ENCODE data around the gene SUN2.

The SUN2 gene

DNA sequence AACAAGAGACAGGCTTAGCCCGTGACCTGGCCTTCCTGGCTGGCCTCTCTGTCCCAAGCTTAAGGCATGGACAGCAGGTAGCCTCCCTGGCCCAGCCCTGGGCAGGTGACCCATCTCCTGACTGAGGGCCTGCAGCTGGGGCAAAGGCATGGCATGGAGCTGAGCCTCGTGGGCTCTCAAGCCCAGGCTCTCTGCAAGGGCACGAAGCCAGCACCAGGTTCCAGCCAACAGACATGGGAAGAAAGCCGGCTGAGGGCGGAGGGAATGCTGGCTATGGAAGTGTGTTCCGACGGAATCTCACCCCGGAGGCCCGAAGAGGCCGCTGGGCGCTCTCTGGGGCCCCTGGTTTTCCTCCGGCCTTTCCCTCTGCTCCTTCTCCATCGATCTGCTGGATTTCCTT, 25.2 kb upstream of the SUN2 start:
- FAIRE-seq = no peak

DNA sequence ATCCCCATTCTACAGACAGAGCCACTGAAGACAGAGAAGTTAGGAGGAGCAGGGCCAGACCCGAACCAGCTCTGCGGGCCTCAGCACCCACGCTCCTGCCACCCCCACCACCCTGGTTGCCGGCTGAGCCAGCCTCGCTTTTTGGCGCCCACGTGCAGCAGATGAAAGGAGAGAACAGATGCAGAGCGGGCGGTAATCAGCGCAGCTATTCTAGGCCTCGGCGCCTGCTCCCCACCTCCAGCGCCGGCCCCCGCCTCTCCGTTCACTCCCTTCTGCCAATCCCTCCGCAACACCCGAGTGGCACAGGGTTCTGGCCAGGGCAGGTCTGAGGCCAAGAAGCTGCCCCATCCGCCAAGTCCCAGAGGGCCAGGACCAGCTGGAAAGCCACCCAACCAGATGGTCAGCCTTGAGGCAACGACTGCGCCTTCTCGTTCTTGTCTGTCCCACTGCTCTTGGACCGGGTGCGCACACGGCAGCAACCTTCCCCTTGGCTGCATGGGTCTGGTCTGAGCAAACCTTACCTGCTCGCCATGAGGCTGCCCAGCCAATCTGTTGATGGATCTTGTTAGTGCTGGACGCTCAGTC, 21.4 kb upstream of the SUN2 start:
- FAIRE-seq = no peak
- no peak for DNase-seq (ENCODE audit: low spot score)

More for the DNA sequence above, 25.2 kb upstream of the SUN2 start:
- no peak for DNase-seq (ENCODE audit: low spot score)

DNA sequence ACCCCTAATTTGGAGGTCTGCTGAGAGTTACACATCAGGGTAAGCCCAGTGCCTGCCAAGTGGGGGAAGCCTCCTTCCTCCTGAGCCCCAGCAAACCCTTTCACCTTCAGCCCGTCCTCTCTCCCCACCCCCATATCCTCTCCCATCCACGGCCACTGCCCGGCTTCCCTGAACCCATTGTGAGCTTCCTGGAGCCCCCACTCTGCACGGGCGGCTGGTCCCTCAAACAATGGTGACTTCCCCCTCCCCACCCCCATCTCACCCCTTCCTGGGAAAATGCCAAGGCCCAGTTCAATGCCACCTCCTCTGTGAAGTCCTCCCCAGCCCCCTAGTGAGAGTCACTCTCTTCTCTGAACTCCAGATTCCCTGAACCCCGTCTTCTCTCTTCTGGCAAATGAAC, 20.3 kb upstream of the SUN2 start:
- FAIRE-seq (no peak), DNase-seq (ENCODE audit: low spot score) (no peak)

DNA sequence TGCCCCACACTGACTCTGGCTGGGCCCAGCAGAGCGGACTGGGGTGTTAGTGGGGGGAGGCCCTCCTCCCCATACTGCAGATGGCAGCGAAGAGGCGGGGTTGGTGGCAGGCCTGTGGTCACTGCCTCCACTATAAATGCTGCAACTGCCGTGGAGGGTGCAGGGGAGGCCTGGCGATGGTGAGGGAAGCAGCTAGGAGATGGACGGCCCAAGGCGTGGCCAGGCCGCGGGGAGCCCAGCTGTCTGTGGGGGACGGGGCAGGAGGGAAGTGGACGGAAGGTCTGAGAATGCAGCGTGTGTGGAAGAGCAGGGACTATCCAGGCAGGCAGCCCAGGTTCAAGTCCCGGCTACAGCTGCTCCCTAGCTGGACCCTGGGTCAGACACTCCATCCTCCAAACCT, 19.9 kb upstream of the SUN2 start:
- FAIRE-seq = no peak
- DNase-seq (ENCODE audit: low spot score) = no peak

DNA sequence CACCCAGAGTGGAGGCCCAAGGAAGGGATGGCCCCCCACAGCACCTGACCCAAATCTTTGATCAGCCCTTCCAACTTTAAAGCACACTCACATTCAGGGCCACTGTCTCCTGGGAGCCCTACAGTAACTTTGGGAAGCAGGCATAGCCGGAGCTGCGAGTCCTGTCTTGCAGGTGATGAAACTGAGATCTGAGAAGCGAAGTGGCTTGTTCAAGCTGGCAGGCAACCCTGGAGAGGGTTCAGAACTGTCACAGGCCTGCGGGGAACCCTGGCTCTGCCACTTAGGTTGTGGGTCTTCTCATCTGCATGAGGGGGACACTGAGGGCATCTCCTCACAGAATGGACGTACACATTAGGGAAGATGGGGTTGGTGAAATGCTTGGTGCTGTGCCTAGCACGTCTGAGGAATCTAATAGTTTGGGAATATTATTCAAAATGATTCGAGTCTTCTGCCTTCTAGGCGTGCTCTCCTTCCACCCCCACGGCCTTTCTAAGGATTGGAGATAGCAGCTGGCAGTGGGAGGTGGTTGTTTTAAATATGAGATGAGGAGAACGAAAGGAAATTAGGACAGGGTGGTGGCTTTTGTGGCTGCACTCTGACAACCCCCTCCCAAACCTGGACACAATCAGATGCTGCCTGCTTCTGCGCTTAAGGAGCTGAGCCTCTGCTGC, 18.8 kb upstream of the SUN2 start:
- no peak for DNase-seq (ENCODE audit: low spot score)
- FAIRE-seq = no peak

DNA sequence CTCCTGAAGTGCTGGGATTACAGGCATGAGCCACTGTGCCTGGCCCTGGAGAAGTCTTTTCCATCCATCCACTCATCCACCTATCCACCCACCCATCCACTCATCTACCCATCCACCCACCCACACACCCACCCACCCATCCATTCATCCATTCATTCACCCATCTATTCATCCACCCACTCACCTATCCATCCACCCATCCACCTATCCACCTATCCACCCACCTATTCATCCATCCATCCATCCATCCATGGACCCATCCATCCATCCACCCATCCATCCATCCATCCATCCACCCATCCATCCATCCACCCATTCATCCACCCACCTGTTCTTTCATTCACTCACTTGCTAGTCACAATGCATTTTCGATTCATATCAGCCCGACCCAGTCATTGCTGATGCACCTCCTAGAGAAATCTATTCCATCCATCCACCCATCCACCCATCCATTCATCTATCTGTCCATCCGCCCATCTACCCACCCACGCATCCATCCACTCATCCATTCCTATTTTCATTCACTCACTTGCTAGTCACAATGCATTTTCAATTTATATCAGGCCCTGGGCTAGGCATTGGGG, 17.7 kb upstream of the SUN2 start:
- no peak for FAIRE-seq
- no peak for DNase-seq (ENCODE audit: low spot score)

DNA sequence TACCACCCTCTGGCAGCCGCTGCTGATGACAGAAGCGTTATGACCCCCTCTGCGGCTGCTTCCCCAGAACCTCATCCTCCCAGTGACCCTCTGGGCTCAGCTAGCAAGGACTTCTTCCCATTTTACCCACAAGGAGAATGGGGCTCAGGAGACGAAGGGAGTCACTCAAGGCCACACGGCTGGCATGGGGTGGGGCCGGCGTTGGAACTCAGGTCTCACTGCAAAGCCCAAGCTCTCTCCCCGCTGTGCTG, 16.8 kb upstream of the SUN2 start:
- DNase-seq (ENCODE audit: low spot score) (no peak), FAIRE-seq (no peak)

DNA sequence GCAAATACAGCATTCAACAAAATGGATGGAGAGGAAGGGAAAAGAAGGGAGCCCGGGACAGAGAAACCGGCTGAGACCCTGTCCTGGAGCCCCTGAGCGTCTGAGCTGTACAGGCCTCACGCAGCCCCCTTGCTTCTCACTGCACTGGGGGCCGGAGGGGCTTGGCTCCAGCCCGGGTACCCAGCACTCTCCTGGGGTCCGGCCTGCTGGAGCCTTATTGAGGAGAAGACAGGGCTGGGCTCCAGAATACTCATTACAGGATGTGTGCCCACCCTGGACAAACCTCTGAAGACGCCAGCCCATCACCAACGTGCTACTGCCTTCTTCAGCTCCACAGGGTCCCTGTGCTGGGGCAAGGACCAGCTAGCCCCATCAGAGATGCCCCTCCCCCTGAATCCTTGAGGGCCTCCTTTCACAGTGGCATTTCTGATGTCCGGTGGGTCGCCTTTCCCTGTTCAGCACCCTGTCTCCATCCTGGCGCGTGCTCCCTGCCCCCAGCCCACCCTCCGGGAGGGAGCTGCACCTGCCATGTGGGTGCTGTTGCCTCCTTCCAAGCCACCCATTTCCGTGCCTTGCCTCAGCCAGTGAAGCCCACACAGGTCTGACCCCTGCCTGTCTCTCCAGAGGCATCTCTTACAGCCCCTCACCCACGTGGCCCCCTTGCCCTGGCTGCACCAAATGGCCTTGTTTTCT, 14.6 kb upstream of the SUN2 start:
- DNase-seq (ENCODE audit: low spot score) (no peak), FAIRE-seq (no peak)

DNA sequence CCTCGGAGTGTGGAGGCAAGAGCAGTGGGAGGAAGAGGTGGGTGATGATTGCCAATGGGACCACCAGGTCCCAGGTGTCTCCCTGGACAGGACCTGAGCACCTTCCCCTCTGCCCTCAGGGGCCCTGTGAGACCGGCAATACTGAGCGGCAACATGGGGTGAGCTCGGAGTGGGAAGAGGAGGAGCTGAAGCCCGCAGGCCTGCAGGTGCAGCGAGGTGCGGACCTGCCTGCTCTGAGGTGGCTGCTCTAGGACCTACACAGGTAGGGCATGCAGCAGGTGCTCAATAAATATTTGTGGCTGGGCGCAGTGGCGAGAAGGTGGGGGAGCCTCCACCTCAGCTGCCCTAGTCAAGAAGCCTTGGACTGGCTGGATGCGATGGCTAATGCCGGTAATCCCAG, 12.2 kb upstream of the SUN2 start:
- DNase-seq (ENCODE audit: low spot score) (no peak), FAIRE-seq (no peak)

DNA sequence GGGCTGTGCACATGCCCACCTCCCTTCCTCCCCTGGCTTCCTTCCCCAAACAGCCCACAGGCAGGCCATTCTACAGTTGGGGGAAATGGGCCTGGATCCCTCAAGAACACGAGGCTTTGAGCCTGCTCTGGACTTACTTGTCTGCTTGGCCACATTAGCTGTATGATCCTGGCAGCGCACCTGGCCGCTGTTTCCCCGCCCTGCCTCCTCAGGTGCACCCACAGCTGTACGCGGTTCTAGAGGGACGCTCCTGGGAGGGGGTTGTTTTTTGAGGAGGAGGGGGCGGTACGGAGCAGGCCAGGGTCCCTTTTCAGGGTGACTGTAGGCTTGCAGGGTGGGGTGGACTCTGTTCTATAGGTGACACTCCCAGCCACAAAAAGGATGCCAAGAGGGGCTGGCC, 11.5 kb upstream of the SUN2 start:
- FAIRE-seq (no peak), DNase-seq (ENCODE audit: low spot score) (no peak)

DNA sequence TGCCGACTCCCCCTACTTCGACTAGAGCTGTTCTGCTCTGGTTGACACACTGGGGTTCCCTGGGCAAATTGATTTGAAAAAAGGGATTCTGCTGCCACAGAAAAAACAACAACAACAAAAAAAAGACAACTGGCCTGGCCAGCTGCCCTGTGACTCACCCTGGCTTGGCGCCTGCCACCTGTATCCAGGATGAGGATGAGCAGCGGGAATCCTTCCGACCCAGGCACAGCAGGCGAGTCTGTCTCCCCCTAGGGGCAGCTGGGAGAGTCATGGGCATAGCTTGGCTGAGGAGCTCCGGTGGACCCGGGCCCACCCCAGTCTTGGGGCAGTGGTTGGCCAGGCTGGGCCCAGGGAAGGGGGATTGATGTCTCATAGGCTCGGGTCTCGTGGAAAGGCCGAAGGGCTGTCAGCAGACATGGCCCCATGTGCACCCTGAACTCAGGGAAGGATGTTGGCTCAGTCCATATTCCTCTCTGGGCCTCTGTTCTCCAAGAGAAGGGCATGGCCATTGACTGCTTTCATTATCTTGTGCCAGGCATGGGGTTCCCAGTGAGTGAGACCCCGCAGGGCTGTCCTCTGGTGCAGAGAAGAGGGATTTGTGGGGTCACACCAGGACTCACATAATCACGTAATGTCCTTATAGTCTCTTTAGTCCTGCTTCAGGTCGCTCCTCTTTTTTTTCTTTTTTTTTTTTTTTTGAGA, 10.4 kb upstream of the SUN2 start:
- no peak for FAIRE-seq
- peak; percentile 57 for DNase-seq (ENCODE audit: low spot score)

DNA sequence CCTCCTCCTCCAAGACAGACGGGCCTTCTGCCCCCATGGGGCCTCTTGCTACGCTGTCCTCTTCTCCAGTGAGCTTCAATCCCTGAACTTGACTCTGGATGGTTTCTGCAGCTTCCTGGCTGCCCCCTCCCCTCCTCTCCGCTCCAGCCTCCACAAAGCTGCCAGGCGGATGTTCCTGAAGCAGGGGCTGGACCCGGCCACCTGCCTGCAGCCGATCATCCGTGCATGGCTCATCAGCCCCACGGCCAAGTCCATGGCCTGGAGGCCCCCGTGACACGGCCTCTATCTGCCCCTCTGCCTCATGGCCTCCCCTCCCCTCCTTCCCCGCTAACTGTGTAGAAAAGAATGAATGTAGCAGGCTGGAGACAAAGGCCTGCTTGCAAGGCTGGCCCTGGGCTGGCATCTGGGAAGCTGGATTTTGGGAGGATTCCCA, 6.8 kb upstream of the SUN2 start:
- DNase-seq (ENCODE audit: low spot score) = no peak
- FAIRE-seq = no peak

DNA sequence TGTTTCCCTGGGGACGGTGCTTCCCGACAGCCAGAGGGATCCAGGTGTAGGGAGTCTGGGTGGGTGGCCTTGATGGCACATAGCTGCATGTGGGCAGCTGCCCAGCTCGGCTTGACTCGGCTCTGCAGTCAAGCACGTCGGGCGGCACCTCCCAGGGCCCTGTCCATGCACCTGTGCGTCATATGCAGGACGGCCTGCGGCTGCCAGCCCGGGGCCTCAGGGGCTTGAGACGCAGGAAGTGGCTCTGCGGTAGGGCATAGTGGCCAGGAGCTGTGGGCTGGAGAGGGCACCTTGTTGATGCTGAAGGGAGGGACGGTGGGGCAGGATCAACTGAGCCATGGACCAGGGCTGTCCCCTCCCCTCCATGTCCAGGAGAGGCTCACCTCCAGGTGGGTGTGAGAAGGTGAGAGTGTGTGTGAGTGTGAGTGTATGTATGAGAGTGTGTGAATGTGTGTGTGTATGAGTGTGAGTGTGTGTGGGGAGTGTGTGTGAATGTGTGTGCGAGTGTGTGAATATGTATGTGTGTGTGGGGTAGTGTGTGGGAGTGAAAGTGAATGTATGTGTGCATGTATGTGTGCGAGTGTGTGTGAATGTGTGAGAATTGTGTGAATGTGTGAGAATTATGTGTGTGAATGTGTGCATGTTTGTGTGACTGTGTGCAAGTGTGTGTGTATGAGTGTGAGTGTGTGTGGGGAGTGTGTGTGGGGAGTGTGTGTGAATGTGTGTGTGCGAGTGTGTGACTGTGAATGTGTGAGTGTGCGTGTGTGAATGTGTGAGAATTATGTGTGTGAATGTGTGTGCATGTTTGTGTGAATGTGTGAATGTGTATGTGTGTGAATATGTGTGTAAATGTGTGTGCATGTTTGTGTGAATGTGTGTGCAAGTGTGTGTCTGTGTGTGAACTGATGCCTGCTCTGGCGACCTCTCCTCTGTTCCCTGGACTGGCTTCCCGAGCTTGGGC, 5.7 kb upstream of the SUN2 start:
- DNase-seq (ENCODE audit: low spot score) (no peak), FAIRE-seq (no peak)

DNA sequence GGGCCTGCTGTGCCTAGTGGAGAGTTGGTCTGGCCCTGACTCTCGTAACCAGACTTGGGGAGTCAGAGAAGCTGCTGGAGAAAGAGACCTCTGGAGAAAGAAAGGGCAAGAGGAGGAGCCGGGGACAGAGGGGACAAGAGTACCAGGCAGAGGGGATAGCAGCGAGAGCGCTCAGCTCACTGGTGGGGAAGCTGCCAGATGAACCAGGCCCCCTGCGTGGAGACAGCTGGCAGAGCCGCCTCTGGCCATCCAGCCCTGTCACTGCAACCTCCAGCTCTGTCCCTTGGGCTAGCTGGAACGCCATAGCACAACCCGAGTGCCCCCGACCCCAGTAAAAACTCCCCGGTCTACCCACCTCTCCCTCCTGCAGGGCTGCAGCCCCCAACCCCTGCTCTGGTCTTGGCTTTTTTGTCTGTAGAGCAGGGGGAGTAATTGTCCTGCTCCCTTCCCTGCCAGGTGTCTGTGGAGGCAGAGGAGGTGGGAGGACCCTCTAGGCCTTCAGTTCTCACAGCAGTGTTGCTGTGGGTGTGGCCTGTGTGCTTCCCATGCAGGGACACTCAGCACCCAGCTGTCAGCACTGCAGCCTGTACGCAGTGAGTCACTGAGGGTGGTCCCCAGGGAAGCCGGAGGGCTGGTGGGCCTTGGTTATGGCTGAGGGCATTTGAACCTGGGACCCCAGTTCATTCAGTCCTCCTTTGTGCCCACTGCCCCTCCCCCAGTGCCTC, 4.8 kb upstream of the SUN2 start:
- DNase-seq (ENCODE audit: low spot score) (no peak), FAIRE-seq (no peak)

DNA sequence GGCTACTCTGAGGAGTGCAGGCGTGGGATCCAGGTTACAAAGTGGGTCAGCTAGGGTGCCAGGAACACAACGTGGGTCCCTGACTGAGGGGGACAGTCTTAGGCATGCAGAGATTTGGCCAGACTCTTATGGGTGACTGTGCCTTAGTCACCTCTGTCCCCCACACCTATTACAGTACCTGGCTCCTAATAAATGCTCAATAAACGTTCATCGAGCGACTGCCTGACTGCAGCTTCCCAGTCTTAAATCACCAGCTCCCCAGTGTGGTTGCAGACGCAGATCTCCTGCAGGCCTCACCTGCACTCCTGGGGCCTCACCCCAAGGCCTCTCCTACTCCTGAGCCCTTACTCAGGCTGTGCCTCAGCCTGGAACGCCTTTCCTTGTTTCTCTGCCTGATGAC, 3.2 kb upstream of the SUN2 start:
- no peak for FAIRE-seq
- DNase-seq (ENCODE audit: low spot score) = no peak

DNA sequence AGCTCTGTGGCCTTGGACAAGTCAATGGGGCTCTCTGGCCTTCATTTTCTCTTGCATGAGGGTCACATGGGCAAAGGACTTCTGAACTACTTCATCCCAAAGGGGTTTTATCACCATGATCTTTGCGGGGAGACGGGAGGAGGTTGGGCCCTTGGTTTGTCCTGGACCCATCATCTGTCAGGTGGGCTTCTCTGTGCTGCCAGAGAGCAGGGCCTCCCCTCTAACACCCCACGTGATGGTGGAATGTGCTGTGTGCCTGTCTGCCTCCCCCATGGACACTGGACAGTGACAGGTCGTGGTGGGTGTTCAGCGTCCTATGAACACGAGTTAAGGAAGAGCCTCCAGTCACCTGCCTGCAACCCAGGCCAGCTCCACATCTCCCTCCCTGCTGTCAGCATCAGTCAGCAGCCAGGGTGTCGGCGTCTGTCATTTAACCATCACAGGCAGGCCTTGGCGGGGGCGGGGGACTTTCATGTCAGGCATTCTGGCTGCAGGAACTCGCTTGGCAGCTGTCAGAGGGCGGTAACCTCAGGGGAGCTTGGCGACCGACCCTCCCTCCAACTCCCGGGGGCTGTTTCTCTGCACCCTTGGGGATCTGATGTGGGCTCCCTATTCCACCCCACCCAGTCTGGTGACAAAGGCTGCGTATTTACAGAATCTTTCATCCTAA, 2.6 kb upstream of the SUN2 start:
- FAIRE-seq = no peak
- no peak for DNase-seq (ENCODE audit: low spot score)

DNA sequence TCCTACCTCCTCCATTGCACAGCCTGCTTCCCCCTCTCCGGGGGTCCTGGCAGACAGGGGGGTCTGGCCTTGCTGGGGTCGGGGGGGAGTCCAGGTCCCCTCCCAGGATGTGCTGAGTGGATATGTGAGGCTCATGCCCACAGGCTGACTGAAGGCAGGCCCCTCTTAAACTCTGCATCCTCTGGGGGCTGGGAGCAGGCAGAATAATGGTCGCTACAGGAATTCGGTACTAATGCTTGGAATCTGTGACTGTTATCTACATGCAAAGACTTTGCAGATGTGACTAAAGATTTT, 1.6 kb upstream of the SUN2 start:
- FAIRE-seq = no peak
- DNase-seq (ENCODE audit: low spot score) = no peak

DNA sequence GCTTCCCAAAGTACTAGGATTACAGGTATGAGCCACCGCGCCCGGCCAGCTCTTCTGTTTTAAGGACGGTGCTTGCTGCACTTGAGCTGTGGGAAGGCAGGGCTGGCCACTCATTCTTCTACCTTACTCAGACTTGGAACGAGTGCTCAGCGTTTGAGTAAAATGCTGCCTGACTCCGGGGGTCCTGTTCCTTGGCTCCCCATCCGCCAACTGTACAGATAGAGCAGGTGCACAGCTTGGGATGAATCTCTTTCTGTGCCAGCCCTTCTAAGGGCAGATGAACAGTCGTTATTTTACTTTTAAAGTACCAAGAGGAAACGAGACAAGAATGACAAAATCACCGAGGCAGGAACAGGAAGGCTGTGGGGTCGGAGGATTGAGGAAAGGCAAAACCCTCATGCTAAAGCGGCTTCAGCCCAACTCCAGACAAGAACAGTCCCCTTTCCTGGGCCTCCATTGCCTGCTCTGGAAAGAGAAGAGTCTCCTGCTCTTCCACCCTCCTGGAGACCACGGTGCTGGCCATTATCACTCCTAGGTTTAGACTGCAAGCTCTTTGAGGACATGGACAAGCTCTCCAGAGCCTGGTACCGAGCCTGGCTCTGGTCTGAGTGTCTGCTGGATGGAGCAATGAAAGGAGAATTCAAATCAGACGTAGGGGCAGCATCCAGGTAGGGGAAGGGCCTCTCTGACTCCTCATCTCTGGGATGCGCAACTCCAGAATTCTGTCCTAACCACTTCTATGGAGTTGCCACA, 1.1 kb upstream of the SUN2 start:
- FAIRE-seq = no peak

DNA sequence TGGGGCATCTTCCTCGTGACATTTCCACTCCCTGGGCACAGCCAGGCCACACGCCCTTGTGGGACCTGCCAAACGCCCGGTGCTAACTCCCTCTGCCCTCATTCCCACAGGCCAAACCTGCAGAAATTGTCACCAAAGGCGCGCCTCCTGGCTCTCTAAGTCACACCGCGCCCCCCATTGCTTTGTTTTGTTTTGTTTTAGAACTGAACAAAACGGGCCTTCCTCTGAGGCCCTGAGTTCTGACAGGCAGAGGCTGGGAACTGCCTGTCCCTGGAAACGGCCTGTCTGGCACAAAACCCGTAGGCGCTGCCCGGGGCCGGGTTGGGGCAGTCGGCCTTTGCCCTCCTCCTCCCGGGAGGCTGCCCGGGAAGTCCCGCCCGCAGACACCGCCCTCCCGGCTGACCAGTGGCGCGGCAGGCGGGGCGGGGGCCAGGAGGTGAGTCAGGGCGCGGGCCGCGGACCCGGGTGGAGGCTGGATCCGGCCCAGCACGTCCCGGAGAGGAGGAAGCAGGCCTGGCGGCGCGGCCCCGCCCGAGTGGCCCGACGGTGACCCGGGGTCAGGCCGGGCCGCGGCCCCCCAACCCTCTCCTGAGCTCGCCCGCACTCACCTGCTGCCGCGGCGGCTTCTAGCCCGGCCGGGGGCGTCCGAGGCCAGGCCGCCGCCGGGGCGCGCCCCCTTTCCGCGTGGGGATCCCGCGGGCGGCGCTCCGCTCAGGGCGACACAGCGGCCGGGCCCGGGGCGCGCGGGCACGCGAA, 465 bp downstream of the SUN2 start:
- DNase-seq (ENCODE audit: low spot score) = peak; percentile 73
- no peak for FAIRE-seq

More for the DNA sequence above, 1.1 kb upstream of the SUN2 start:
- no peak for DNase-seq (ENCODE audit: low spot score)
